NCI-H1694 (cell line): Measurements from ENCODE around the gene PDCD1LG2.
"Not testable (repeated sequence)": the region's sequence is repeated elsewhere in the genome, so short reads cannot be mapped to it uniquely, and the experiment has no call there.

ENCODE experiments used
- DNase-seq: peaks from one replicate; lab custom pipeline; 2025; lab: John Stamatoyannopoulos, UW

The PDCD1LG2 gene

GRCh38 chr9:5566054-5566618, 55.8 kb downstream of the PDCD1LG2 start:
- DNase-seq: no peak

- DNase-seq: no peak
Measured at GRCh38 chr9:5568868-5569267, 58.5 kb downstream of the PDCD1LG2 start.

GRCh38 chr9:5569409-5569808, 59.1 kb downstream of the PDCD1LG2 start:
- DNase-seq: no peak

GRCh38 chr9:5569891-5570290, 59.6 kb downstream of the PDCD1LG2 start:
- no peak for DNase-seq

- no peak for DNase-seq
Measured at GRCh38 chr9:5571629-5572232, 61.4 kb downstream of the PDCD1LG2 start.

- DNase-seq: no peak
Measured at GRCh38 chr9:5574097-5574496, 63.8 kb downstream of the PDCD1LG2 start.

- DNase-seq: no peak
Measured at GRCh38 chr9:5575000-5575399, 64.7 kb downstream of the PDCD1LG2 start.

GRCh38 chr9:5577225-5577624, 66.9 kb downstream of the PDCD1LG2 start:
- peak; percentile 54 for DNase-seq

- no peak for DNase-seq
Measured at GRCh38 chr9:5578018-5578697, 67.8 kb downstream of the PDCD1LG2 start.

DNA sequence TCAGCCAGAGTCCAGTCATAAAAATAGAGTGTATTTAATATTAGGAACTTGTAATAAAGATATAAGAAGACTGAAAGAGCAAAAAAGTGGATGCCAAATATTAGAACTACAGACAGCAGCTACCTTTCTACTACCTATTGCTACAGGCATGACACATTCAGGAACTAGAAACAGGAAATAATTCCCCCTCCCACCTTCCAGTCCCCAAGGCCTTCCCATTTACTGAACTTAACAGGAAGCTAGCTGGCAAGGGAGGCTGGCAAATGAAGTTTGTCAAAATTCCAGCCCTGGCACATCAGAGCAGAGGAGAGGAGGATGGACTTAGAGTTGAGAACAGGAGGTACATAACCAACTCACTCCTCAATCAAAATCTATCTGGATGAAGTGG, 68.4 kb downstream of the PDCD1LG2 start:
- DNase-seq: no peak

DNA sequence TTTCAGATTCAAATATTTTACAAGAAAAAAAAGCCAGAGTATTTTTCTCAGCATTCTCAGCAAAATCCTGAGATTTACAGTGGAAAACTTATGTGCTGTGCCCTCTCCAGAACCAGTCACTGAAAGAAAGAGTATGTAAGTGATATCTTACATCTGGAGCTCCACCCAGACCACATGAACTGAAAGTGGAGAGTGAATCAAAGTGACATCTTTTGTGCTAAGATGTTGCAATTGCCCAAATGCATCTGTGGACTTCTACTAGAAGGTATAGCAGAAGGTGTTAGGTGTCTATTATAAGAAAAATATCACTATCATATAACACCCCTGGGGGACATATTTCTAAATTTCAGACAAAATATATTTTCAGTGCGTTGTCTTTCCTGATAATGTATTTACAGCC, 69.5 kb downstream of the PDCD1LG2 start:
- no peak for DNase-seq

DNA sequence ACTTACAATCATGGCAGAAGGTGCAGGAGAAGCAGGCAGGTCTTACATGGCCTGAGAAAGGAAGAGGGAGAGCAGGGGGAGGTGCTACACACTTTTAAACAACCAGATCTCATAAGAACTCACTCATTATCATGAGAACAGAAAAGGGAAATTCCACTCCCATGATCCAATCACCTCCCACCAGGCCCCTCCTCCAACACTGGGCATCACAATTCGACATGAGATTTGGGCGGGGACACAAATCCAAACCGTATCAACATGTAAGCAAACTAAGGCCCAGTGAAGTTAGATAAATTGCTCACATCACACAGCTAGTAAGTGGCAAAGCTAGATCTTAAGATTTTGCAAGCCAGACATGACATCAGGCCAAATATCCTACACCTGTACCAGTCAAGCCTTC, 70.3 kb downstream of the PDCD1LG2 start:
- DNase-seq: no peak

GRCh38 chr9:5581706-5582105, 71.4 kb downstream of the PDCD1LG2 start:
- DNase-seq: not testable (repeated sequence)

GRCh38 chr9:5582835-5583195, 72.5 kb downstream of the PDCD1LG2 start:
- no peak for DNase-seq

DNA sequence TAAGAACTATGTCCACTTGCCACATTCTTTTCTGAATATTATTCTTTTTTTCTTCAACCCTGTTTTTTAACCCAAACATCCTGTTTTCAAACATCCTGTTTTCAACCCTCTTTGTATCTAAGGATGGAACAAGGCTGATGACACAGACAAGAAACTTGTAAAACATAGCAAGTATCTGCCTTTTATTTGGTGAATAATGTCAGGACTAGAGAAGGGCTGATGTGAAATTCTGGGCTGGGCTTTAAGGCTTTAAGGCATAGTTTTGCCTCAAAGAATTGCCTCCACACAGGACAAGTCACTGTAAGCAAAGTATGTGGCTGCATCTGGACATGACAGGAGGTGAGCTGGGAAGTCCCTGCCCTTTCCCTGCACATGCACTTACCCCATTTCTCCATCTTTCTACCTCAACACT, 76.1 kb downstream of the PDCD1LG2 start:
- no peak for DNase-seq

- DNase-seq: no peak
Measured at GRCh38 chr9:5587024-5587423, 76.7 kb downstream of the PDCD1LG2 start.

DNA sequence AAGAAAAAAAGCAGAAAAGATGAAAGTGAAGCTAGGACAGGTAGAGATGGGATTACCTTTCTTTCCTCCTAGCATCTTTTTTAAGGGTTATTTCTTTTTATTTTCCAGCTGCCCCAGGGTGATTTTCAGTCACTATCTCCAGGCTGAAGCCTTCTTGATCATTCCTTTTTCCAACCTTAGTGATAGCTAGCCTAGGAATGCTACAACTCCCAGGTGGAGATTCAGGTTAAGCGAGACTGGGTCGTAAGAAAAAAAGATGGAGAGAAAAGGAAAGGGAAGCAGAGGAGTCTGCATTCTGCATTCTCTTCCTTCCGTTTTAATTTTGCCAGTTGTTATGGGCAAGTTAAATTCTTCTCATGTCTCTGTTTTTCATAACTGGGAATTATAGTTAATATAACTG, 81.9 kb downstream of the PDCD1LG2 start:
- no peak for DNase-seq

GRCh38 chr9:5592904-5593303, 82.6 kb downstream of the PDCD1LG2 start:
- DNase-seq: no peak

GRCh38 chr9:5593904-5594303, 83.6 kb downstream of the PDCD1LG2 start:
- DNase-seq: no peak

DNA sequence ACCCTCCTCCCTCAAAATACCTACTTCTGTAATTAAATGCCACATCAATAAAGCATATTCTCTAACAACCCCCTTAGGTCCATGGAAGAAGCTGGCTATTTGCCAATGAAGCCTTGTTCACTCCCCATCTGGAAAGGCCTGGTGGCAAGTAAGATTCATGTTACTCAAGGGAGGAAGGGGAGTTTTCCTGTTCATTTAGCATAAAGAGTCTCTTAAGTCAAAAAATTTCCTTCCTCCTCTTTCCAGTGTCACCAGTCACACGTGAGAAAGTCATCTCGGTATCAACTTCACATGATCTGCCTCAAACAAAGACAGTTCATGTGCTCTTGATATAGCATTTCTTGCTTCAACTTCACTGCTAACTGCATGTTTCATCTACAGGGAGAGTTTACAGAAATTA, 85.8 kb downstream of the PDCD1LG2 start:
- DNase-seq: no peak

DNA sequence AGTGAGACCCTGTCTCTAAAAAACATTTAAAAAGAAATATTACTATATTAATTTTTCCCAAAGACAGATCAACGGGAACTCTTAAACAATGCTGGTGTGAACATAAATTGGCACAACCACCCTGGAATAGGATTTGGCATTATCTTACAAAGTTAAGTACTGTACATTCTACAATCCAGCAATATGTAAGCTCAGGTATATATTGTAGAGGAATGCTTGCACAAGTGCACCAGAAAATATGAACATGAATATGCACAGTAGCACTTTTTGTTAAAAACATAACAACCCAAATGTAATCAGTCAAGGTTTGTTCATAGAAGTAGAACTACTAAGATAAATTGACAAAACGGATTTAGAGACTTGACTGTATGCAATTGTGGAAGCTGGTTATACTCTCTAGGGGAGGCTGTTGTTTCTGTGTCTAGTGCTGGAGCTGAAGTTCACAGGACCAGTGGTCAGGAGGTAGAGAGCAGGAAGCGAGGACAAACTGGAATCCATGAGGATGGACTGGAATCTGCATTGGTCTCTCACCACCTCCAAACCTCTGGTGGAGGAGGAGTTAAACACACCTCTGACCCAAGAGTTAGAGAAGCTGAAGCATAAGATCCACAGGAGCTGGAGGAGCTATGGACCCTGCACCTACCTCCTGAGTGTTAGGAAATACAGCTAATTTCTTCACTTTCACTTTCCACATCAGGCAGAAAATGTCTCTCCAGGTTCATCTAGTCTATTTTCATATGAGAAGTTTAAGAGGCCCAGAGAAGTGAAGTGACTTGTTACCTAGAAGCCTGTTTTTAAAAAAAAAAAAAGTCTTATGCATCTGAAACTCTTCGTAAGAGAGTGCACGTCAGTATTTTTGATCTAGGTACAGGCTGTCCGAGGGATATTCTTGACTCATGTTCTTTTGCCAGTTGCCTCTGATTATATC, 98.2 kb downstream of the PDCD1LG2 start:
- DNase-seq: no peak

GRCh38 chr9:5609226-5609596, 98.9 kb downstream of the PDCD1LG2 start:
- no peak for DNase-seq

DNA sequence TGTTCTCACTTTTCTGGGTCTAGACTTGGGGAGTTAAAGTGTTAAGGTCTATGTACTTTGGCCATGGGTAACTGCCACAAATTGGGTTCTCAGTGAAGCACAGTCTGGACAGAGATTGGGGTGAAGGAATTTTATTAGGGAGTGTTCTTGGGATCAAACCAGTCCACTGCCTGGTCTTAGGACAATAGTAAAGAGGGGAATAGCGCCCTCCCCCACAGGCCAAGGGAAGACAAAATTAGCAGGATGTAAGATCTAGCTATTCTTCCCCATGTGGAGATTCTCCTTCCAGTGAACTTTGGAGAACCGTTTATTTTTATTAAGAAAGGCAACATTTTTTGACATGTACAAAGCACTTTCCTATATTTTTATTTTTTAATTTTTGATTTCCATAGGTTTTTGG, 100.2 kb downstream of the PDCD1LG2 start:
- no peak for DNase-seq
